ENCODE measurements around the gene UTS2.

Gene UTS2

GRCh38 chr1:7852804-7853683 is at the start of gene UTS2:
UTS2 (minus strand) TSS chr1:7853065; CDS start chr1:7853003, 62 bp downstream.
- no peak for DNase-seq (ENCODE audit: low read depth, low spot score)

- DNase-seq (ENCODE audit: low read depth, low spot score), result no peak
These were observed 46.9 kb upstream of the UTS2 start for GRCh38 chr1:7899741-7900140.

GRCh38 chr1:7898962-7899361 is 46.1 kb upstream of the UTS2 start:
- DNase-seq (ENCODE audit: low read depth, low spot score), result no peak

- DNase-seq (ENCODE audit: low read depth, low spot score), result no peak
These were observed 44.1 kb upstream of the UTS2 start for GRCh38 chr1:7896994-7897393.

GRCh38 chr1:7893529-7894180 is 40.8 kb upstream of the UTS2 start:
- no peak for DNase-seq (ENCODE audit: low read depth, low spot score)

- DNase-seq (ENCODE audit: low read depth, low spot score), result no peak
These were observed 38.9 kb upstream of the UTS2 start for GRCh38 chr1:7891804-7892203.

- DNase-seq (ENCODE audit: low read depth, low spot score), result no peak
These were observed 38.0 kb upstream of the UTS2 start for GRCh38 chr1:7890853-7891252.

GRCh38 chr1:7888248-7889081 is 35.6 kb upstream of the UTS2 start:
- no peak for DNase-seq (ENCODE audit: low read depth, low spot score)

- no peak for DNase-seq (ENCODE audit: low read depth, low spot score)
These were observed 33.5 kb upstream of the UTS2 start for GRCh38 chr1:7886405-7886745.

GRCh38 chr1:7885513-7886404 is 32.9 kb upstream of the UTS2 start:
- DNase-seq (ENCODE audit: low read depth, low spot score), result no peak

GRCh38 chr1:7884757-7885156 is 31.9 kb upstream of the UTS2 start:
- no peak for DNase-seq (ENCODE audit: low read depth, low spot score)

- no peak for DNase-seq (ENCODE audit: low read depth, low spot score)
These were observed 26.4 kb upstream of the UTS2 start for GRCh38 chr1:7879228-7879627.

- no peak for DNase-seq (ENCODE audit: low read depth, low spot score)
These were observed 25.2 kb upstream of the UTS2 start for GRCh38 chr1:7878027-7878426.

- DNase-seq (ENCODE audit: low read depth, low spot score), result no peak
These were observed 21.2 kb upstream of the UTS2 start for GRCh38 chr1:7873801-7874795.

- no peak for DNase-seq (ENCODE audit: low read depth, low spot score)
These were observed 18.3 kb upstream of the UTS2 start for GRCh38 chr1:7871136-7871535.

- DNase-seq (ENCODE audit: low read depth, low spot score), result no peak
These were observed 16.5 kb upstream of the UTS2 start for GRCh38 chr1:7869136-7869920.

- DNase-seq (ENCODE audit: low read depth, low spot score), result no peak
These were observed 15.4 kb upstream of the UTS2 start for GRCh38 chr1:7868070-7868780.

GRCh38 chr1:7865978-7866377 is 13.1 kb upstream of the UTS2 start:
- DNase-seq (ENCODE audit: low read depth, low spot score), result no peak
